ENCODE results near the gene BUD13.

DNA sequence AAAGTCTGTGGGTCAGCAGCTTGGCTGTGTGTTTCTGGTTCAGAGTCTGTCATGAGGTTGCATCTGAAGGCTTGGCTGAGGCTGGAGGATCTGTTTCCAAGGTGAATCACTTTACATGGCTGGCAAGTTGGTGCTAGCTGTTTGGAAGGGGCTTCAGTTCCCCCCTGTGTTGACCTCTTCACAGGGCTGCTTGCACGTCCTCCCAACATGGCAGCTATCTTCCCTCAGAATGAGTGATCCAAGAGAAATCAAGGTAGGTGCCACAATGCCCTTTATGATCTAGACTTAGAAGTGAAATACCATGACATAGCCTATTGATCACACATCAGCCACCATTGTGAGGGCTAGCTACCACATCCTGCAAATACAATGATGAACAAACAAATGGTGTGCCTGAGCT lies 40.4 kb upstream of the BUD13 start:
- TF ChIP-seq, protein P1, sequence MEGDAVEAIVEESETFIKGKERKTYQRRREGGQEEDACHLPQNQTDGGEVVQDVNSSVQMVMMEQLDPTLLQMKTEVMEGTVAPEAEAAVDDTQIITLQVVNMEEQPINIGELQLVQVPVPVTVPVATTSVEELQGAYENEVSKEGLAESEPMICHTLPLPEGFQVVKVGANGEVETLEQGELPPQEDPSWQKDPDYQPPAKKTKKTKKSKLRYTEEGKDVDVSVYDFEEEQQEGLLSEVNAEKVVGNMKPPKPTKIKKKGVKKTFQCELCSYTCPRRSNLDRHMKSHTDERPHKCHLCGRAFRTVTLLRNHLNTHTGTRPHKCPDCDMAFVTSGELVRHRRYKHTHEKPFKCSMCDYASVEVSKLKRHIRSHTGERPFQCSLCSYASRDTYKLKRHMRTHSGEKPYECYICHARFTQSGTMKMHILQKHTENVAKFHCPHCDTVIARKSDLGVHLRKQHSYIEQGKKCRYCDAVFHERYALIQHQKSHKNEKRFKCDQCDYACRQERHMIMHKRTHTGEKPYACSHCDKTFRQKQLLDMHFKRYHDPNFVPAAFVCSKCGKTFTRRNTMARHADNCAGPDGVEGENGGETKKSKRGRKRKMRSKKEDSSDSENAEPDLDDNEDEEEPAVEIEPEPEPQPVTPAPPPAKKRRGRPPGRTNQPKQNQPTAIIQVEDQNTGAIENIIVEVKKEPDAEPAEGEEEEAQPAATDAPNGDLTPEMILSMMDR (IDR thresholded peaks at IDR 0.05), result no peak
- no peak for TF ChIP-seq EZH2phosphoT487 (IDR thresholded peaks at IDR 0.05; ENCODE audit: borderline replicate concordance, low read depth)
- no peak for TF ChIP-seq SMC3 (IDR thresholded peaks at IDR 0.05; ENCODE audit: low read depth, low read length)
- no peak for TF ChIP-seq TAF1 (IDR thresholded peaks at IDR 0.05; ENCODE audit: borderline replicate concordance, low read depth, low read length)
- no peak for TF ChIP-seq NFIC (IDR thresholded peaks at IDR 0.05; ENCODE audit: borderline replicate concordance)
- TF ChIP-seq EP300 (IDR thresholded peaks at IDR 0.05; ENCODE audit: borderline replicate concordance in 1 of 2, low read depth in 1 of 2, low read length in 1 of 2), result no peak
- TF ChIP-seq, protein P2, sequence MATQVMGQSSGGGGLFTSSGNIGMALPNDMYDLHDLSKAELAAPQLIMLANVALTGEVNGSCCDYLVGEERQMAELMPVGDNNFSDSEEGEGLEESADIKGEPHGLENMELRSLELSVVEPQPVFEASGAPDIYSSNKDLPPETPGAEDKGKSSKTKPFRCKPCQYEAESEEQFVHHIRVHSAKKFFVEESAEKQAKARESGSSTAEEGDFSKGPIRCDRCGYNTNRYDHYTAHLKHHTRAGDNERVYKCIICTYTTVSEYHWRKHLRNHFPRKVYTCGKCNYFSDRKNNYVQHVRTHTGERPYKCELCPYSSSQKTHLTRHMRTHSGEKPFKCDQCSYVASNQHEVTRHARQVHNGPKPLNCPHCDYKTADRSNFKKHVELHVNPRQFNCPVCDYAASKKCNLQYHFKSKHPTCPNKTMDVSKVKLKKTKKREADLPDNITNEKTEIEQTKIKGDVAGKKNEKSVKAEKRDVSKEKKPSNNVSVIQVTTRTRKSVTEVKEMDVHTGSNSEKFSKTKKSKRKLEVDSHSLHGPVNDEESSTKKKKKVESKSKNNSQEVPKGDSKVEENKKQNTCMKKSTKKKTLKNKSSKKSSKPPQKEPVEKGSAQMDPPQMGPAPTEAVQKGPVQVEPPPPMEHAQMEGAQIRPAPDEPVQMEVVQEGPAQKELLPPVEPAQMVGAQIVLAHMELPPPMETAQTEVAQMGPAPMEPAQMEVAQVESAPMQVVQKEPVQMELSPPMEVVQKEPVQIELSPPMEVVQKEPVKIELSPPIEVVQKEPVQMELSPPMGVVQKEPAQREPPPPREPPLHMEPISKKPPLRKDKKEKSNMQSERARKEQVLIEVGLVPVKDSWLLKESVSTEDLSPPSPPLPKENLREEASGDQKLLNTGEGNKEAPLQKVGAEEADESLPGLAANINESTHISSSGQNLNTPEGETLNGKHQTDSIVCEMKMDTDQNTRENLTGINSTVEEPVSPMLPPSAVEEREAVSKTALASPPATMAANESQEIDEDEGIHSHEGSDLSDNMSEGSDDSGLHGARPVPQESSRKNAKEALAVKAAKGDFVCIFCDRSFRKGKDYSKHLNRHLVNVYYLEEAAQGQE (IDR thresholded peaks at IDR 0.05; ENCODE audit: low read depth, low read length), result no peak
- TF ChIP-seq RFX5 (IDR thresholded peaks at IDR 0.05; ENCODE audit: low read length), result no peak

Data from SK-N-SH (cell line).